ENCODE results near the gene ZNF471. TPM values are rescaled to one million over a fixed set of nuclear protein-coding genes. Genes with fewer than 3 reads are reported as not detected.

The ZNF471 gene
- total RNA-seq, 1 donor from 2014 or later: 10.6 TPM

DNA sequence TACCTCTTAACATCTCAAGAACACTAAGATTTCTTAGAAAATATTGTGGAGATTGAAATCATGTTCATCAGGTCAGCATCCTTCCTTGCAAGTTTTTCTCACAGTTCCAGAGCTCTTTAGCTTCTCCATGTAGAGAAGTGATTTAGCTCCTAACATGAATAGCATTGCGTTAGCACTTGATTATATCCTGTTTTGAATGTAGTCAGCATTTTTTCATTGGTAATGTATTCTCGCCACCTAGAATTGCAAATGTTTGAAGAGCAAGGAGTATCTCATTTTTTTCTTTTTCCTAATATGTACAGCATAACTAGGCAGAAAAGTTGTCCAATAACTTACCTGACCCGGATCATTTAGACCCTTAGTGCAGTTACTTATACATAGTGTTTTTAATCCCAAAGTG is 66.3 kb downstream of the ZNF471 start:
- DNase-seq (ENCODE audit: low spot score): no peak

DNA sequence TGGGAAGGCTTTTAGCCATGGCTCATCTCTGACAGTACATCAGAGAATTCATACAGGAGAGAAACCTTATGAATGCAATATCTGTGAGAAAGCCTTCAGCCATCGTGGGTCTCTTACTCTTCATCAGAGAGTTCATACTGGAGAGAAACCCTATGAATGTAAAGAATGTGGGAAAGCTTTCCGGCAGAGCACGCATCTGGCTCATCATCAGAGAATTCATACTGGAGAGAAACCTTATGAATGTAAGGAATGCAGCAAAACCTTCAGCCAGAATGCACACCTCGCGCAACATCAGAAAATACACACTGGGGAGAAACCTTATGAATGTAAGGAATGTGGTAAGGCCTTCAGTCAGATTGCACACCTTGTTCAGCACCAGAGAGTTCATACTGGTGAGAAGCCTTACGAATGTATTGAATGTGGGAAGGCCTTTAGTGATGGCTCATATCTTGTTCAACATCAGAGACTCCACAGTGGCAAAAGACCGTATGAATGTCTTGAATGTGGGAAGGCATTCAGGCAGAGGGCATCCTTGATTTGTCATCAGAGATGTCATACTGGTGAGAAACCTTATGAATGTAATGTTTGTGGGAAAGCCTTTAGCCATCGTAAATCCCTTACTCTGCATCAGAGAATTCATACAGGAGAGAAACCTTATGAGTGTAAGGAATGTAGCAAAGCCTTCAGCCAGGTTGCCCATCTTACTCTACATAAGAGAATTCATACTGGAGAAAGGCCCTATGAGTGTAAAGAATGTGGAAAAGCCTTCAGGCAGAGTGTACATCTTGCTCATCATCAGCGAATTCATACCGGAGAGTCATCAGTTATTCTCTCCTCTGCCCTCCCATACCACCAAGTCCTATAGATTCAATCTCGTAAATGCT is 70.3 kb downstream of the ZNF471 start:
- no peak for DNase-seq (ENCODE audit: low spot score)

Other genes with a start within 250 kb of the ZNF471 start
- gene EDDM13, start 235.1 kb upstream of the ZNF471 start, total RNA-seq: not detected
- gene ZSCAN5A, start 193.0 kb upstream of the ZNF471 start, total RNA-seq: 31.1 TPM
- gene ZNF582, start 114.3 kb upstream of the ZNF471 start, total RNA-seq: 5.6 TPM
- gene ZNF583, start 103.5 kb upstream of the ZNF471 start, total RNA-seq: 9.7 TPM
- gene ZNF667, start 30.5 kb upstream of the ZNF471 start, total RNA-seq: 12.5 TPM
- gene ZFP28, start 31.1 kb downstream of the ZNF471 start, total RNA-seq: 10.7 TPM
- gene ZNF470, start 59.6 kb downstream of the ZNF471 start, total RNA-seq: 5.8 TPM
- 7.4 TPM for gene ZNF71, start 87.4 kb downstream of the ZNF471 start, total RNA-seq
- gene SMIM17, start 135.3 kb downstream of the ZNF471 start, total RNA-seq: not detected
- 3.9 TPM for gene ZNF835, start 163.9 kb downstream of the ZNF471 start, total RNA-seq

Measured in ureter (tissue), 1 donor.